IPS DF 4.7 (cell line): ENCODE measurements around the gene LIX1L.

Experiments used
- DNase-seq: peaks from one replicate; pipeline ENCODE4 v3.0.0-alpha.2; 2013; ENCODE audit warnings: low spot score; ENCODE audit errors: extremely low read depth

LIX1L gene

DNA sequence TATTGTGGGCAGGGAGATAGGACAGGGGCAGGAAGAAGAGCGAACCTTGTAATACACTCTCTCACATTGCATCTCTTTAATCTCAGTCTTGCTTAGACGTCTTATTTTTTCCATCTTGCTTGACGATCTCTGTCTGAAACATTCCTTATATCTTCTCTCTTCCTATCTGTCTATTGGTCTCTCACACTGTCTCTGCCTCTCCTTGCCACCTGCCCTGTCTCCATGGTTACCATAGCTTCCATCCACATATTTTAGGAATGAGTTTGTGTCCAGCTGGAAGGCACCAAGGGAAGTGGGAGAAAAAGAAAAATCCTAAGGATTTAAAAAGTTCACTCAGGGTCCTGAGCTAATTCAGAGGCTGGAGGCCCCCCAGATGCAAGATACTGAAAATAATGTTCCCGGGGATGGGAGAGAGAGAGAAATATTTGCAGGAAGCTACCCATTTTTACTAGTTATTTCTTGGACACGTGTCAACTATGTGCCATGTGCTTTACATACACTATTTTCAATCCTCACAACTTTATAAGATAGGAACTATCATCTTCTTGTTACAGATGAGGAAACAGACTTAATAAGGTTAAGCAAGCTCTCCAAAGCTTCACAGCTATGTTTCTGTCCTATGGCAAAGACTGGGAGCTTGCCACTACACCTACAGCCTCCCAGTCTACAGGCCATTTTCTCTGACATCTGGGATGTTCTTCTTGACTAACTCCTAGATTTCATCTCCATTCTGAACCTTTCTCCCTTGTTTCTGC is 5.6 kb upstream of the LIX1L start:
- no peak for DNase-seq

DNA sequence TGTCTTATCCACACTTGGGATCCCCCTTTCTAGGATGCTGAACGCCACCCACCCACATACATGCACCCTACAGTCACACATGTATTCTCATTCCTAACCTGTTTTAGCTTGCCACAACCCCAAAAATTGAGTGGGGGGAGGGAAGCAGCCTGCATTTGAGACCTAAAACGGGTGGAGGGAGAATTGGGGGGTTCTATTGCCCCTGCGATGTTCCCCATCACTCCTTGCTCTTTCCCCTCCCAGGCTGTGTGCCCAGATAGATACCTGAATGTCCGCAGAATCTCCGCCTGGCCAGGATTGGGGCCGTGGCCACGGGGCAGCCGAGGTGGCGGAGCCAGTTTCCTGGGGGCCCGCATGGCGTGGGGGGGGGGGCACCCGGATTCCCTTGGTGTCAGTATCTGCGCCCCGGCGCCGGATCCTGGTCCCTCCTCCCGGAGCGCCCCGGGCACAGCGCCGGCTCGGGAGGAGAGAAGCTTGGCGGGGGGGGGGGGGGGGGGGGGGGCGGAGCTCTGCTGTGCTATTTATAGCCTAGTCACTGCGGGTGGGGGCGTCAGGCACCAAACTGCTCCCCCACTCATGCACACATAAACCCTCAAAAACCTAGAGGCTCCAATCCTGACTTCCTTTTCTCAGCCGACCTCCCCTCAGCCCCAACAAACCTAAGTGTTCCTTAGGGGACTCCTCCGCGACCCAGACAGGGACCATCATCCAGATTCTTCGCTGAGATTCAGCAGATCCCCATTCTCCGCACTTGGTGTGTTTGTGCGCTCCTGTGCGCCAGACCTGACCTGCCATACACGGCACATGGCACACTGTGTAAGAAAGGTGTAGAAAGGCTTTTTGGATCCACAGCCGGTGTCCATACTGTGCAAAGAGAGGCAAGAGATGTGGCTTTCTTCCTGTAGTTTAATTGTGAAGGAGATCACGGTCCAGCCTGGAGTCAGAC is 4.6 kb upstream of the LIX1L start:
- DNase-seq = no peak

DNA sequence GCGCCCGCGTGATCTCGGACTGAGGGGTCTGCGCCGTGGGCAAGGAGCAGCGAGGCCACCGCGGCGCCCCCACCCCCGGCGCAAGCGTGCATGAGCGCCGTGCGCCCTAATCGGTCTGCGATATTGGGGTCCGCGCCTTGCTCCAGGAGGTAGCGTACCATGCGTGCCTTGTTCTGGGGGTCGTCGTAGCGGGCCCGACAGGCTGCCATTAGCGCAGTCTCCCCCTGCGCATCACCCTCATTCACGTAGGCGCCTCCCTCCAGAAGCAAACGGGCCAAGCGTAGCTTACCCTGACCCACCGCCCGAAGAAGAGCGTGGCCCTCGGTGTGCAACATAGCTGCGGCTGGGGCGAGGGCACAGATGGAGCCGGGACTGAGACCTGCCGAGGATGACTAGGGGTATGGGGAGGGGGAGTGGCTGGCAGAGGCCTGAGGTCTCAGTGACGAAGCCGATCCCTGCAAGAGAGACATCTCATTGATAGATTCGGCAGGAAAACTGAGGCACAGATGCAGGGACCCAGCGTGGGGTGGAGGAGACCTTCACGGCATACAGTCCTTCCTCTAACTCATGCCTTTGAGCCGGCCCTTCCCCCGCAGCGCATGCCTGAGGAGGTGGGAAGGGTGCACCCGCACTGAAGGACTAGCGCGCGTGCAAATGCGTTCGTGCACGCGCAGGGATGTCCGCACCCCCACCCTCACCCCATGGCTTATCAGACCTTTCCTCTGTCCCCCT is 3.8 kb upstream of the LIX1L start:
- DNase-seq = no peak

DNA sequence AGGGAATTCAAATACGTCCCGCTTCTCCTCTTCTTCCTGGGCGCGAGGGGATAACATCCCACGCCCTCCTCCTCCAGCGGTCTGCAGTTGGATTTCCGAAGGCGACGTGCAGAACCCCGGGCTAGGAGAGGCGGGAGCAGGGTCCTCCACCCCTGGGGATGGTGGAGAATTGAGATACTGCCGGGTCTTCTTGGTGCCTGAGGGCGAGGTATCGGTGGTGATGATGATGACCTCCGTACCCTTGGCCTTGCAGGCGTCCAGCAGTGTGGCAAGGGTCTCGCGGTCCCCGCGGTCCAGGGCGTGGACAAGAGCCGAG is 3.2 kb upstream of the LIX1L start:
- no peak for DNase-seq

DNA sequence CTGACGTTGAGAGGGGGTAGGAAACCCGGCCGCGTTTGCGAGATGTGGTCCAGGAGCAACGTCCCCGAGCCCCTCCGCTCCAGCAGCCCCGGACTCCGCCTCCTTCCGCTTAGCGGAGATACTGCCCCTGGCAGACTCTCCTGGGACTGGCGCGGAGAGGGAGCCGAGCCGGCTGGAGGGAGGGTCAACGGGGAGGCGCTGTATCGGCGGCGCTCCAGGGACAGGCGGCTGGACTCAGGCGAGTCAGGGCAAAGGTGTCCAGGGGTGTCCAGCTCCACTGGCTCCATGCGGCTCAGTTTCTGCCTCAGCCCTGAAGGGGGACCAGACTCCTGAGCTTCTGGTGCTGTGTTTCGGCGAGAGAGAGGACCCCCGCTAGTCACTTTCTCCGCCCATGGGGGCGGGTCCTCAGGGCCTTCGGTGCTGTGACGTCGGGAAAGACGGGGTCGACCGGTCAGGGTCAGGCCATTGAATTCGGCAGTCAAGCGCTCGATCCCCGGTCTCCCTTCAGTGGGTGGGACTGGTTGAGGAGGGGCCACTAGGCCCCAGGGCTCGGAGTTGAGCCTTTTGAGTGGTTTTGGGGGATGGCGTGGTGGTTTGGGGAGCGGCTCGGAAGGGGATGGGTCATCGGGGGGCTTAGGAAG is 2.8 kb upstream of the LIX1L start:
- DNase-seq = no peak

DNA sequence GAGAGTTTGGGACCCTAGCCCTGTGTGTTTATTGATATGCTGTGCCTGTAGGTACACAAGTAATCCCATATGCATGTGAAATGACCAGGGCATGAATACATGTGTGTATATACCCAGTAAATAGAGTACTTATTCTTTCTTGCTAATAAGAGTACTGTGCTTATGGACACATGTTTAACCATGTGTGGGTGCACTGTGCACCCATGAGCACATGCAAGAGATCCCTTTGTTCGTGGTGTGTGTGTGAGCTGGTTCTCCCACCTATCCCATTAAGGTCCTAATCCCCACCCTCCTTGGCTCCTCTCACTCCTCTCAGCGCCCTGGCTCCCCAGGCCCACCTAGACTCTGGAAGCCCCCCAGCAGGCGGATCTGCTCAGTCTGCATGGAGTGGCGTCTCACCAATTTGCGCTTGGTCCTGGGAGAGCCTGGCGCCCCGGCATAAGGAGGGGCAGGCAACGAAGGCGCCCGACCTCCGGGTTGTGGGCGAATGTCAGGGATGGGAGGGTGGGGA is 2.2 kb upstream of the LIX1L start:
- no peak for DNase-seq

DNA sequence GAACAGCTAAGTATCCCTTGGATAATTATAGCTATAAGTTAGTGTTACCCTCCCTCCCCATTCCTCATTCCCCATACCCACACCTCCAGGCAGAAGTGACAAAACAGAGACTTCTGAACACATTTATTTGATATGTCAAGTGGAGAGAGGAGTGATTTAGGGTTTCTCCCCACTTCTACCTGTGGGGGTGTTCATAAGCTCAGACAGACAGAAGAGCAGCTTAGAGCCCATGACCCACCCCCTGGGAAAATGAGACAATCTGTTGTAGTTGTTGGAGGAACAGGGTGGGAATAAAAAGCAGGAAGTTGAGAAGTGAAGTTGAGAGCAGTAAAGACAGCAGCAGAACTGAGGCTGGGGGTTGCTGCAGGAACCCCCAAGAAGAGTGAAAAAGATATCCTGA is 1.5 kb upstream of the LIX1L start:
- no peak for DNase-seq

DNA sequence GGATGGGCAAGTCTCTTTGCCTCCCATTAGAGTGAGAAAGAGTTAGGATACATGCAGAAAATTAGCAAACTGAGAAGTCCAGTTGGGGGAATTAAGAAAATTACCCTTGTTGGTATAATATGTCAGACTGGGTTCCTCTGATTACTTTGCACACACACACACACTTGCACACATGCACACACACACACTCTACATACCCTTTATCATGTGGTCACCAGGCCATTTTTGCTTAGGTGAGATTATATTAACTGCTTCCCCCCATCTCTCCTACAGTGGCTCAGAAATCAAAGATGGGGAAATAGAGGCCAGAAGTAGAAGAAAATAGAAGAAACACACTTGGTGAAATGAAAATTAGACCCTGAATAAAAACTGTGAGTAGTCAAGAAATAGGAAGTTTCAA is 917 bp upstream of the LIX1L start:
- no peak for DNase-seq

DNA sequence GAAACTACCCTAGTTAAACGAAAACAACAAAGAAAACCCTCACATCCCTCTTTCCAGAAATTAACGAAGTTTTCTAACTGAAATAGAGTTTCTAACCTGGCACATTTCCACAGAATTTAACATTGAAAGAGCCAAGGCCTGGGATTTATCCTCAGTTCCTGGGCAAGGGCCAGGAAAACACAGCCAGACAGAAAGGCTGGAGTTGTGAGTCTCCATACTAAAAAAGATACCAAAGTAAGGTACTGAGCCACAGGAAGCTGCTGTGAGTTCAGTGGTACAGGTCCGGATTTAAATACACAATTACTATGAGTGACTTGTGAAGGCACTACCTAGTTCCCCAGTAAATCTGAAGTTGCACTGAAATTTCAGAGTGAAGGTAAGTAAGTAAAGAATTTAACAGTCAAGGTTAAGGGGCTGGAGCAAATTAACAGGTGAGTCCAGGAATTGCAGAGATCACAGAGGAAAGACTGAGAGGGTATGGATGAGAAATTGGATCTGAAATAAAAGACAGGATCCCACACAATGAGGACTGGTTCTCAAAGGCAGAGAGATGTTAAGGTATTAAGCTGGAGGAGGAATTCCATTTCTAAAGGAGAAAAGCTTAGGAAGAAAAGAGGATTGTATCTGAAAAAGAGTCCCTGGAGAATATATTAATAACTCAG is 905 bp downstream of the LIX1L start:
- DNase-seq = no peak

DNA sequence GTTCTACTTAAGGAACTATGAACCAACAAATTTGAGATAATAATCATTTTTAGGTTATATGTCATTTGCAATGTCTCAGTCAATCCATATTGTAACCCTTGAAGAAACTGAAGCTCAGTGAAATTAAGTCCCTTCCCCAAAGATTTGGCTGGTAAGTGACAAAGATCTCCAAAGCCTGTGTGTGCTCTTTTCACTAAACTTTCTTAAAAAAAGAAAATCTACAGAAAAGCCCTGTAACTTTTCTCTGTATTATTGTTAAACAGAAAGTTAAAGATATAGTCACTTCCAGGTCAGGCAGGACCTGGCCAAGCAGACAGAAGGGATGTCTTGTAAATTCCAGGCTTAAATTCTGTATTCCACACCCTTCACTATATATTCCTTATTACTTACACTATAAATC is 1.5 kb downstream of the LIX1L start:
- no peak for DNase-seq

DNA sequence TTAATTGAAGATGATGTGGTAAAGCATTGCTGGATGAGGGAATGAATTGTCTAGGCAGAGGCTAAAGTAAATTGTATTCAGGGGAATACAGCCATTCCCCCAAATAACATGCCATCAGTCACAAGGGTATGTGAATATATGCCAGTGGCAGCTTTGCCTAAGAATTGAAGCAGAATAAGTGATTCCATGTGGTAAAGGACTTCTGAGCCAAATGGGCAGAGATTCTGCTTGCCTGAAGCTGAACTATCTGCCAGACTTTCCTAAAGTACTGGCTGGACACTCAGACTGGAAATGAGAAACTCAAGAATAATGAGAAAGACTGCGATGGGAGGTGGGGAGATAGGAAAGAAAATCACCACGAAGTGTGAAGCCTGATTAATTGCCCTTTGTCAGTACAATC is 2.4 kb downstream of the LIX1L start:
- DNase-seq = no peak

DNA sequence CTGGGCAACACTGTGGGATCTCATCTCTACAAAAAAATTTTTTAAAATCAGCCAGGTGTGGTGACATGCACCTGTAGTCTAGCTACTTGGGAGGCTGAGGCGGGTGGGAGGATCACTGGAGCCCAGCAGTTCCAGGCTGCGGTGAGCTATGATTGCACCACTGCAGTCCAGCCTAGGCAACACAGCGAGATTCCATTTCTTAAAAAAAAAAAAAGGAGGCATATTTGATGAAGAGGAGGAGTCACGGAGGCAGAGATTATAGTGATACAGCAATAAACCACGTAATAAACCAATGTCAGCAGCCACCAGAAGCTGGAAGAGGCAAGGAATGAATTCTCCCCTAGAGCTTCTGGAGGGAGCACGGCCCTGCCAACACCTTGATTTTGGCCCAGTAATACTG is 4.0 kb downstream of the LIX1L start:
- DNase-seq = no peak

DNA sequence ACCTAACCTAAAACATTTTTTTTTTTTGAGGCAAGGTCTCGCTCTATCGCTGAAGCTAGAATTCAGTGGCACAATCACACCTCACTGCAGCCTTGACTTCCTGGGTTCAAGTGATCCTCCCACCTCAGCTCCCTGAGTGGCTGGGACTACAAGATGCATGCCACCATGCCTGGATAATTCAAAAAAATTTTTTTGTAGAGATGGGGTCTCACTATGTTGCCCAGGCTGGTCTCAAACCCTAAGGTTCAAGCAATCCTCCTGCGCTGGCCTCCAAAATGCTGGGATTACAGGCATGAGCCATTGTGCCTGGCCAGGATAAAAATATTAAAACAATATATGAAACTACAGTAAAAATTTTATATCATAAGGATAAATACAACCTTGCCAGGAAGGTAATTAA is 4.9 kb downstream of the LIX1L start:
- no peak for DNase-seq

DNA sequence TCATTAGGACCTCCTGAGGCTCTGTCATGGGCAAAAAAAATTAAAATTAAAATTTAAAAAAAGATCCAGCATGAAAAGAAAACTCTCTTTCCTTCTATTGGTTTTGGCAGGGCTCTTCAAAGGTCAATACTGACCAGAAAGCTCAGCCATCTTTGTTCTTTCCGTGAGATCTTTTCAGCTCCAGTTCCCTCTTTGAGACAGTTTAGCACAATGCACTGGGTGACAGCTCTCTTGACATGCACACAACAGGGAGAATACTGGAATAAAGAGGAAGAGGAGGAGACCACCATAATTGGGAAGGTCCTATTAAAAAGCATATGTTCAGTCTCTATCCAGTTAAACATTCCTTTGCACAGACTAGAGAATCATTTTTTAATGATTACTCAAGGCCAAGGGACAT is 6.3 kb downstream of the LIX1L start:
- no peak for DNase-seq

DNA sequence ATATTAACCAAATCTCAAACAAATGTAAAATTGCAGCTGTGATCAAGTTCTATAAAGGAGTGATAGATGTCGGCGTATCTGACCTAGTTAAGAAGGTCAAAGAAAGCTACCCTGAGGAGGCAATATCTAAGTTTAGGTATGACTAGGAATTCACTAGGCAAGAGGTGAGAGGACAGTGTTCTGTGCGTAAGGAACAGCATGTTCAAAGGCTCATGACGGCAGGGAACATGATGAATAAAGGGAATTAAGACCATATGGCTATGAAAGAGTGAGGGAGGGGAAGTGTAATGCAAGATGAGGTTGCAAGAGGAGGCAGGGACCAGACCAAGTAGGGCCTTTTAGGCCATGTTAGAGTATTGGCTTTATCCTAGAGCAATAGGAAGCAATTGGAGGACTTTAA is 8.6 kb downstream of the LIX1L start:
- DNase-seq = no peak

DNA sequence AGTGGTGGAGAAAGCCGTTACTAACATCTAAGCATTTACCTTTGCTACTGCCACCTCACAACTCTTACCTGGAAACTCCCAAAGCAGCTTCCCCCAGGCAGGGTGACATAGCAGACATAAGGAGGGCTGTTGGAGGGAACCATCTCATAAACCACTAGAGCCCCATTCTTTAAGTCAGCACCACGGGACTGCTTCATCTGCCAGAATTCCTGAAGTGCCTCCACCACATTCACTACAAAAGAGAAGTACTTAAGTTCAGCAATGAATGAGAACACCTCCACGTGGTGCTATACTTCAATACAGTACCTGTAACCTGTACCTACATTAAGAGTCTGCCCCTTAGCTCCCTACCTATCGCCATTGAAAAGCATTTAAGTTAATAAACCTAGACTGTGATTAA is 10.3 kb downstream of the LIX1L start:
- DNase-seq = no peak

DNA sequence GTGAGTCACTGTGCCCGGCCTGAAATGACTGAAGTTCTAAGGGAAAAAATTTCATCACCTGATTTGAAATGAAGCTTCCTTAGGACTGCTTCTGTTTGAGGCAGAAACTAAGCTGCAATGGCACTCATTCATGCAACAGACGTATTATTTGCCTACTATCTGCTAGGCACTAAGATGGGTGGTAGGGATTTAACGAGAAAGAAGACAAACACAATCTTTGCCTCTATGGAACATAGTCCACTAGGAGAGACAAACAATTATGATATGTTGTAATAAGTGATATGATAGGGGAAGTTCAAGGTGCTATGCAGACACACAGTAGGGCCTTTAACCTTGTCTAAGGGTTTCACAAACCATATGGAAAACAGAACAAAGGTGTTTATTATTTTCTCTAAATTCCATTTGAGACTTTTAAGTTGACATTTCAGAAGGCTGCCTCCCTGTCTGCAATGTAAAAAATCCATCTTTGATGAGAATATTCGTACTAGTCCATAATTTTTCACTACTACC is 11.3 kb downstream of the LIX1L start:
- no peak for DNase-seq

DNA sequence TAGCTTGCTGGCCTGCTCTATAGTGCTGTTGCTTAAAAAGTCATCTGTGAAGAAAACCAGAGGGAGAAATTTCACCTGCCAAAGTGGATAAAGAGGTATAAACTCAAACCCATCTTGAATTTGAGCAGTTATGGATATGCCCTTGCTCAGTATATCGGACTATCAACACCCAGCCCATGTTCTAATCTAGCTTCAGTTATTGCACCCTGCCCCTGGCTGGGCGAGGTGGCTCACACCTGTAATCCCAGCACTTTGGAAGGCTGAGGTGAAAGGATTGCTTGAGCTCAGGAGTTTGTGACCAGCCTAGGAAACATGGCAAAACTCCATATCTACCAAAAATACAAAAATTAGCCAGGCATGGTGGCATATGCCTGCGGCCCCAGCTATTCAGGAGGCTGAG is 13.3 kb downstream of the LIX1L start:
- DNase-seq = no peak

DNA sequence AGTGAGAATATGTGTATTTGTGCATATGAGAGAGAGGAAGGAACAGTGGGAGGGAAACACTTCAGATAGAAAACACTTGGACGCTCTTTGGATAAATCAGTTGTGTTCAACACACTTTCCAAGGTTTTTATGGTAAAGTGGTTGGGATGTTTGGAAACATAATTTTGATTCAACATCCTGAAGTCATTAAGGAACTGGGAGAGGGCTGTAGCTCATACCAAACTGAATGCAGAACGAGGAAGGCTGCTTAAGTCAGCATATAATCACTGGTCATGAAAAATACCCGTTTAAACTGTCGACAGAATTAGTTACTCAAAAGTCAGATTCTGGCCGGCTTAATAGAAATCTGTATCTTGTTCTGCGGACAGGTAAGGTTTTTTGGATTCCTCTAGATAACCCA is 14.9 kb downstream of the LIX1L start:
- no peak for DNase-seq

DNA sequence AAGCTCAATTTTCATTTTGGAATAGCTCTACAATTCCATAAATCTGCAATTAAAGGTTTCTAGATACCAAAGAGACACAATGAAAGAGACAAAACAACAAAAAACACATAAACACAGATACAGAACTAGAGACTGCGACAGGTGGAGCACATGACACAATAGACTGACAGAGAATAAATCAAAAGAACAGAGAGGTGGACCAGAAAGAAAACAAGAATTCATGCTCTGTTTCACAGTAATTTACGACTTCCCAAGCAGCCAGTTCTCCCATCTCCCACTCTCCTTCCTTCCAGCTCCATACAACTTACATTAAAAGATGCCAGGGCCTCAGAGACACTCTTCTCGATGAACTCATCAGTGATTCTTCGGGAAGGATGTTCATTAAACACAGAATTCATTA is 15.4 kb downstream of the LIX1L start:
- DNase-seq = no peak

DNA sequence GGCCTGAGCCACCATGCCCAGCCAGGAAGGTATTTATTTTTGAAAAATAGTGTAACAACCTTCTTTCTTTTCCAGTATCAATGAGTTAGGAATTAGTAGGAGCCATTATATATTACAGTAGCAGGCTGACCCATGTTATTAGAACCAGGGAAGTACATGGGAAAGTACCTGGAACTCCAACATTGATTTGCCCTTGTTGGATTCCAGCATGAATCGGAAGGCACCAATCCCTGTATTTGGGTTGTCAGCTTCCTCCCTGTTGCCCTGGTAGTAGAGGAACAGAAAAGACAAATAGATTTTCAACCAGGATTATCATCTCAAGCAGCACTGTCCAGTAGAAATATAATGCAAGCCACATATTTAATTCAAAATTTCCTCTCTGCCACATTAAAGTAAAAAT is 20.4 kb downstream of the LIX1L start:
- no peak for DNase-seq
